Mesothelial cell of epicardium (in vitro differentiated cells): ENCODE measurements around the gene RFC3. TPM values are rescaled to one million over a fixed set of nuclear protein-coding genes. Genes with fewer than 3 reads are reported as not detected.

ENCODE experiments used
- DNase-seq, 2 experiments: peaks; one replicate each; pipeline ENCODE4 v3.0.0; 2021; ENCODE audit warnings: low spot score in 2 of 2; ENCODE audit not compliant: unreplicated experiment in 2 of 2
- H3K27ac Mint-ChIP-seq: 2 replicates; pipeline ENCODE4 v1.8.0; 2021; ENCODE audit warnings: mixed read lengths
- H3K27me3 Mint-ChIP-seq: 2 replicates; pipeline ENCODE4 v1.8.0; 2021; ENCODE audit warnings: low read depth, mixed read lengths
- H3K36me3 Mint-ChIP-seq: 2 replicates; pipeline ENCODE4 v1.8.0; 2021; ENCODE audit warnings: mixed read lengths
- H3K4me1 Mint-ChIP-seq: 2 replicates; pipeline ENCODE4 v1.8.0; 2021; ENCODE audit warnings: mixed read lengths
- H3K4me3 Mint-ChIP-seq: 2 replicates; pipeline ENCODE4 v1.8.0; 2021; ENCODE audit warnings: mild to moderate bottlenecking, moderate library complexity, mixed read lengths
- H3K9me3 Mint-ChIP-seq: 2 replicates; pipeline ENCODE4 v1.8.0; 2021; ENCODE audit warnings: mixed read lengths
- total RNA-seq: library from RNA; stranded (reverse); gene quantifications from 3 replicates; pipeline ENCODE4 v1.2.1, GENCODE V29; 2021
- TF ChIP-seq, protein P1 (sequence below): fragments of 200-600 bp; sonication (generic); IDR thresholded peaks from one replicate; pipeline ENCODE4 v1.5.0; 2021; ENCODE audit warnings: antibody characterized with exemption; ENCODE audit not compliant: unreplicated experiment

Gene RFC3
- 18.5 to 20.4 TPM (median 19.7 TPM) in 3 replicates for total RNA-seq

GRCh38 chr13:33817901-33818706, at the start of gene RFC3:
RFC3 (plus strand) TSS chr13:33818149; CDS start chr13:33818179, 30 bp downstream.
- H3K4me1 Mint-ChIP-seq, result peaks cover 15% of the 10 kb centered on the region
- H3K9me3 Mint-ChIP-seq, result no peaks in the 10 kb centered on the region
- TF ChIP-seq, protein P1, sequence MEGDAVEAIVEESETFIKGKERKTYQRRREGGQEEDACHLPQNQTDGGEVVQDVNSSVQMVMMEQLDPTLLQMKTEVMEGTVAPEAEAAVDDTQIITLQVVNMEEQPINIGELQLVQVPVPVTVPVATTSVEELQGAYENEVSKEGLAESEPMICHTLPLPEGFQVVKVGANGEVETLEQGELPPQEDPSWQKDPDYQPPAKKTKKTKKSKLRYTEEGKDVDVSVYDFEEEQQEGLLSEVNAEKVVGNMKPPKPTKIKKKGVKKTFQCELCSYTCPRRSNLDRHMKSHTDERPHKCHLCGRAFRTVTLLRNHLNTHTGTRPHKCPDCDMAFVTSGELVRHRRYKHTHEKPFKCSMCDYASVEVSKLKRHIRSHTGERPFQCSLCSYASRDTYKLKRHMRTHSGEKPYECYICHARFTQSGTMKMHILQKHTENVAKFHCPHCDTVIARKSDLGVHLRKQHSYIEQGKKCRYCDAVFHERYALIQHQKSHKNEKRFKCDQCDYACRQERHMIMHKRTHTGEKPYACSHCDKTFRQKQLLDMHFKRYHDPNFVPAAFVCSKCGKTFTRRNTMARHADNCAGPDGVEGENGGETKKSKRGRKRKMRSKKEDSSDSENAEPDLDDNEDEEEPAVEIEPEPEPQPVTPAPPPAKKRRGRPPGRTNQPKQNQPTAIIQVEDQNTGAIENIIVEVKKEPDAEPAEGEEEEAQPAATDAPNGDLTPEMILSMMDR, result no peak
- DNase-seq, result peak; percentile 83 to 91
- H3K27ac Mint-ChIP-seq, result peak within 1 kb of the TSS; percentile 94
- H3K27me3 Mint-ChIP-seq, result peaks cover 11% of the 10 kb centered on the region
- peak within 1 kb of the TSS; percentile 83 for H3K4me3 Mint-ChIP-seq
- H3K36me3 Mint-ChIP-seq, result no peaks in the 10 kb centered on the region

DNA sequence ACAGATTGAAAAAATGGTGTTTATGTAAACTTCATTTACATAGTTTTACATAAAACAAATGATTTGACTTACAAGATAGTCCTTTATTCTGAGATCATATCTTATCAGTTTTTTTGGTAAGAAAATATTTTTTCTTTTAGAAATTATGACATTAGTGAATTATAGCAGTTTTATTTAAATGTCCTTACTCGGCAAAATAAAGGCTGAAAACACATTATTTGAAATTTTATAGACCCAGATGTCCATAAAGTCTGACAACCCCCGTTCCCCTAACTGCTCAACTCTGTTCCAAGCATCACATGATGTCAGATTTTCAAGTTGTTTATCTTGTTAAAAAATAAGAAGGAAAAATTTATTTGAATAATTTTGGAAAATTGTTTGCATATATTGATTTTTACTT, 46.7 kb upstream of the RFC3 start:
- H3K27me3 Mint-ChIP-seq, result no peaks in the 10 kb centered on the region
- H3K36me3 Mint-ChIP-seq, result no peaks in the 10 kb centered on the region
- no peak overlapping the region for H3K27ac Mint-ChIP-seq
- TF ChIP-seq, protein P1, result no peak
- H3K4me1 Mint-ChIP-seq, result peaks cover 12% of the 10 kb centered on the region
- DNase-seq, result no peak
- H3K9me3 Mint-ChIP-seq, result peaks cover 10% of the 10 kb centered on the region
- no peak overlapping the region for H3K4me3 Mint-ChIP-seq

- H3K27me3 Mint-ChIP-seq, result no peaks in the 10 kb centered on the region
- H3K4me1 Mint-ChIP-seq, result peaks cover 17% of the 10 kb centered on the region
- H3K4me3 Mint-ChIP-seq, result no peak overlapping the region
- no peaks in the 10 kb centered on the region for H3K36me3 Mint-ChIP-seq
- TF ChIP-seq, protein P1, result no peak
- H3K9me3 Mint-ChIP-seq, result no peaks in the 10 kb centered on the region
- DNase-seq, result no peak
- no peak overlapping the region for H3K27ac Mint-ChIP-seq
Measured at GRCh38 chr13:33773790-33774462, 44.0 kb upstream of the RFC3 start.

GRCh38 chr13:33775339-33776108, 42.4 kb upstream of the RFC3 start:
- H3K36me3 Mint-ChIP-seq, result no peaks in the 10 kb centered on the region
- peaks cover 2% of the 10 kb centered on the region for H3K9me3 Mint-ChIP-seq
- TF ChIP-seq, protein P1, result no peak
- DNase-seq, result no peak
- H3K4me3 Mint-ChIP-seq, result no peak overlapping the region
- peaks cover 17% of the 10 kb centered on the region for H3K4me1 Mint-ChIP-seq
- H3K27ac Mint-ChIP-seq, result no peak overlapping the region
- no peaks in the 10 kb centered on the region for H3K27me3 Mint-ChIP-seq

DNA sequence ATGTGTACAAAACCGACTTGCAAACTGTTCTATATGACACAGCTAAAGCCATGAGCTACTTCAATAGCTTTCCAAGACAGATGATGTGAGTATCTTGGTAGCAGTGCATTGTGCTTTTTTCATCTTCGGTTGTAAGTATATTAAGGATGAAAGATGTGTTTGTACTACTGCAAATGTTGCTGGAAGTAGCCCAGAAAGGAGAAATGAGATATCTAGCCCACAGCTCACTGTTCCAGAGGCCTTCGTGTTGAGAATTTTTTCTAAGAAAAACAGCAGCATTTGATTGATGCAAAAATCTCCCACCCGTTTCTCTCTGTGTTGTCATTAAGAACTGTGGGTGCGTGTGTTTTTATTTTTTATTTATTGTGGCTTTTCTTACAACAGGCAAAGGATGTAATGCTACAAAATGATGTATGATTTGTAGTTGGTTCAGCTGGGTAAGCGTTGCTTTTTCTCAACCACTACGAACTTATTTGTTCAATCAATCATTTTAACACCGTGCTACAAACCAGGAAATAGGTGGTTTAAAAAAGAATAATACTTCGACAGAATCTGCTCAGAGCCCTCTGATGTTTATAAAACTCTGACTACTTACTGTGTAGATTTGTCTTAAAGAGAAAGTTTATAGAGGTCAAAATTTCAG, 41.6 kb upstream of the RFC3 start:
- H3K27ac Mint-ChIP-seq, result no peak overlapping the region
- H3K4me1 Mint-ChIP-seq, result peaks cover 17% of the 10 kb centered on the region
- no peak for DNase-seq
- TF ChIP-seq, protein P1, result no peak
- H3K9me3 Mint-ChIP-seq, result peaks cover 6% of the 10 kb centered on the region
- no peak overlapping the region for H3K4me3 Mint-ChIP-seq
- no peaks in the 10 kb centered on the region for H3K36me3 Mint-ChIP-seq
- H3K27me3 Mint-ChIP-seq, result no peaks in the 10 kb centered on the region
